Naive thymus-derived CD4-positive, alpha-beta T cell (primary cell): Measurements from ENCODE around the gene ENTPD6. TPM values are rescaled to one million over a fixed set of nuclear protein-coding genes. Genes with fewer than 3 reads are reported as not detected.
A peak's percentile ranks its signal among the peaks of the same experiment; 100 is the strongest.

ENCODE experiments used
- ATAC-seq: fragments of 150-1000 bp; cut with Tn5 transposase; 2 replicates; pipeline ENCODE4 v1.10.0; 2021; ENCODE audit warnings: mild to moderate bottlenecking, moderate library complexity
- CTCF ChIA-PET: fragments of 350-600 bp; sonication (Branson Sonifier 250); formaldehyde crosslinking; loops from one replicate; lab custom pipeline; 2021; ENCODE audit warnings: antibody characterized with exemption; lab: Charles Lee
- POLR2A ChIA-PET: fragments of 350-600 bp; sonication (Branson Sonifier 250); formaldehyde crosslinking; loops from one replicate; lab custom pipeline; 2021; ENCODE audit warnings: antibody characterized with exemption, inconsistent platforms; lab: Charles Lee
- DNase-seq, 9 donors: peaks; one replicate each; pipeline versions ENCODE4 v3.0.0 to v3.0.0-alpha.2; 2020 to 2022; ENCODE audit warnings: mixed read lengths in 1 of 9
- H3K27ac ChIP-seq: one replicate; pipeline ENCODE4 v1.7.0; 2013; ENCODE audit warnings: mild to moderate bottlenecking, low read depth, low read length, moderate library complexity
- H3K27me3 ChIP-seq, 2 donors: one replicate each; pipeline ENCODE4 v1.7.0; 2013; ENCODE audit warnings: low read length in 2 of 2, mild to moderate bottlenecking in 2 of 2, moderate library complexity in 2 of 2; ENCODE audit not compliant: control insufficient read depth in 2 of 2, insufficient read depth in 2 of 2
- H3K36me3 ChIP-seq, 3 experiments: 1 replicate in 2 of 3; 2 replicates in 1 of 3; pipeline ENCODE4 v1.7.0; 2013; ENCODE audit warnings: low read length in 3 of 3, mild to moderate bottlenecking in 3 of 3, moderate library complexity in 1 of 3; ENCODE audit not compliant: insufficient read depth in 3 of 3, control insufficient read depth in 2 of 3
- H3K4me1 ChIP-seq, 2 donors: one replicate each; pipeline ENCODE4 v1.7.0; 2013; ENCODE audit warnings: low read length in 2 of 2, mild to moderate bottlenecking in 2 of 2, moderate library complexity in 1 of 2; ENCODE audit not compliant: control insufficient read depth in 2 of 2, insufficient read depth in 2 of 2
- H3K4me3 ChIP-seq: 2 replicates; pipeline ENCODE4 v1.7.0; 2013; ENCODE audit warnings: mild to moderate bottlenecking, low read length
- H3K9me3 ChIP-seq, 3 experiments: 1 replicate in 2 of 3; 2 replicates in 1 of 3; pipeline ENCODE4 v1.7.0; 2013; ENCODE audit warnings: low read length in 3 of 3; ENCODE audit not compliant: control insufficient read depth in 2 of 3
- H3K27ac Mint-ChIP-seq, 9 donors: one replicate each; pipeline ENCODE4 v1.8.0; 2020 to 2022; ENCODE audit warnings: mixed read lengths in 9 of 9, mild to moderate bottlenecking in 8 of 9, moderate library complexity in 5 of 9, inconsistent platforms in 2 of 9
- H3K27me3 Mint-ChIP-seq, 5 donors: one replicate each; pipeline ENCODE4 v1.8.0; 2021 to 2022; ENCODE audit warnings: mixed read lengths in 5 of 5, mild to moderate bottlenecking in 1 of 5
- H3K36me3 Mint-ChIP-seq, 5 donors: one replicate each; pipeline ENCODE4 v1.8.0; 2020 to 2022; ENCODE audit warnings: mixed read lengths in 5 of 5, mild to moderate bottlenecking in 3 of 5, inconsistent platforms in 1 of 5
- H3K4me1 Mint-ChIP-seq, 7 donors: one replicate each; pipeline ENCODE4 v1.8.0; 2020 to 2022; ENCODE audit warnings: mixed read lengths in 7 of 7, mild to moderate bottlenecking in 3 of 7, inconsistent platforms in 1 of 7
- H3K4me3 Mint-ChIP-seq, 10 donors: one replicate each; pipeline ENCODE4 v1.8.0; 2020 to 2022; ENCODE audit warnings: mild to moderate bottlenecking in 10 of 10, mixed read lengths in 10 of 10, moderate library complexity in 6 of 10, inconsistent platforms in 2 of 10
- H3K9me3 Mint-ChIP-seq, 11 donors: one replicate each; pipeline ENCODE4 v1.8.0; 2020 to 2022; ENCODE audit warnings: mixed read lengths in 11 of 11, mild to moderate bottlenecking in 4 of 11, inconsistent platforms in 1 of 11, moderate library complexity in 1 of 11
- intact Hi-C, 2 donors: fragments of 100-400 bp; cut with micrococcal nuclease; formaldehyde crosslinking; loops; one replicate each; pipeline ENCODE4 v1.15.1; 2023
- polyA plus RNA-seq, 2 donors: library from polyadenylated mRNA; unstranded; fragments of 300-500 nt; fragmentation: Illumina TruSeq; gene quantifications; one replicate each; pipeline ENCODE4 v1.2.3, GENCODE V29; 2021
- total RNA-seq, 6 experiments: library from RNA in 5 of 6; stranded (reverse) in 5 of 6; gene quantifications; 1 replicate in 5 of 6; 2 replicates in 1 of 6; pipeline ENCODE4 v1.2.3 and lab custom pipeline; 2021 to 2026

The ENTPD6 gene
- total and polyA plus RNA-seq, 7 experiments from 2014 or later, result 41.1 to 108 (median 68.6) TPM

DNA sequence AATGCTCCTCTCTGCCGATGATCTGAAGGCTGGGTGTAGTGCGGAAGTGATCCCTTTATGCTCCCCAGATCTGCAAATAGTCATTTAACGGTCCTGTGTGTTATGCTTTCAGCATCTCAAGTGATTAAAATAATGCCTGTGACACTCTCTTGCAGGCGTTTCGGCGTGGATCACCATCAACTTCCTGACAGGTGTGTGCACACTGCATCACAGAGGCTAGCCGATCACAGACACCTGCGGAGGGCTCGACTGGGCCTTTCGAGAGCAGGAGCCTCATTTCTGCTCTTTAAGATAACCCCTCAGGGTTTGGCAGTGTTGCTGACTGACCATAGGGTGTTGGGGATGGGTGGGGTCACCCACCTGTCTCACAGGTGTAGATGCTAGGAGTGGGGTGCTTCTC lies 20.0 kb downstream of the ENTPD6 start:
- Mint-ChIP-seq H3K9me3 (no peaks in the 10 kb centered on the region), H3K4me1 (no peaks in the 10 kb centered on the region), H3K27me3 (no peaks in the 10 kb centered on the region), H3K36me3 (peaks cover 4 to 34% (median 9%) of the 10 kb centered on the region in 5 donors), H3K4me3 (no peak overlapping the region), H3K27ac (no peak overlapping the region)
- peaks cover 0 to 93% (median 9%) of the 10 kb centered on the region in 3 experiments for H3K36me3 ChIP-seq
- ChIA-PET CTCF (no interaction called here), POLR2A (no interaction called here)
- intact Hi-C loops, result no loop called here
- no peaks in the 10 kb centered on the region for H3K9me3 ChIP-seq
- H3K4me3 ChIP-seq, result no peak overlapping the region
- no peak for ATAC-seq
- H3K27ac ChIP-seq, result no peak overlapping the region
- no peaks in the 10 kb centered on the region for H3K4me1 ChIP-seq
- H3K27me3 ChIP-seq, result no peaks in the 10 kb centered on the region
- no peak for DNase-seq

DNA sequence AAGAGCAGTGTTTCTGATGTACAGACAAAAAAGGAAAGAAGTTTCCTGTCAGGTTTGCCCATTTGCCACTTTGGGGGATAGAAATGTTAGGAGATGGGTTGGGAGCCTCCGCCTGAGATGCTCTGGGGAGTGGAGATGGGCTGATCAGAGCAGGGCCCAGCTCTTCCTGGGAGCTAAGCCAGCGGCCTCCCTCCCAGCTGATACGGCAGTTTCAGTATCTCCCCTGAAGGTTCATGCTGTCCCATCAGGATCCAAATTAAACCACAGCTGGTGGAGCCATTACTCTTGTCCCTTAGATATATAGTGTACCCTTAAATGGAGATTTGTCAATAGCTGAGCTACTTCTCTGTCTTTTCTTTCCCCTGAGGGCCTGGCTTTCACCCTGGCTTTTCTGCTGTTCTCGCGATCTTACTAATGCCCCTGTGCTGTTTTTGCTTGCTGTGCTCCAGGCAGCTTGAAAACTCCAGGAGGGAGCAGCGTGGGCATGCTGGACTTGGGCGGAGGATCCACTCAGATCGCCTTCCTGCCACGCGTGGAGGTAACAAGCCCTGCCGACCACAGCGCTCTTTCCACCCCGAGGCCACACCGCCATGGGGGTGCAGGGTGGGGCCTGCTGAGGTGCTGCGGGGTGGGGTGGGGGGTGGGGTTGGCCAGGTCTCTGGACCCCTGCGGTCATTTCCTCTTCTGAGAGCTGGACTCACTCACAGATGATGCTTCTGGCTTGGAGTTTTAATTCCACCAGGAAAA lies 20.9 kb downstream of the ENTPD6 start:
- Histone ChIP-seq H3K4me3 (no peak overlapping the region), H3K4me1 (no peaks in the 10 kb centered on the region), H3K27me3 (no peaks in the 10 kb centered on the region), H3K9me3 (no peaks in the 10 kb centered on the region), H3K36me3 (peaks cover 0 to 93% (median 9%) of the 10 kb centered on the region in 3 experiments), H3K27ac (no peak overlapping the region)
- Mint-ChIP-seq H3K36me3 (peaks cover 4 to 31% (median 8%) of the 10 kb centered on the region in 5 donors), H3K9me3 (no peaks in the 10 kb centered on the region), H3K4me1 (no peaks in the 10 kb centered on the region), H3K27me3 (no peaks in the 10 kb centered on the region), H3K27ac (no peak overlapping the region), H3K4me3 (no peak overlapping the region)
- DNase-seq, result no peak
- no peak for ATAC-seq
- POLR2A ChIA-PET, result no interaction called here
- CTCF ChIA-PET, result no interaction called here
- intact Hi-C loops, result no loop called here

- Mint-ChIP-seq H3K4me3 (no peak overlapping the region), H3K9me3 (no peaks in the 10 kb centered on the region), H3K27me3 (no peaks in the 10 kb centered on the region), H3K4me1 (no peaks in the 10 kb centered on the region), H3K36me3 (peaks cover 0 to 21% (median 4%) of the 10 kb centered on the region in 5 donors), H3K27ac (peak overlapping the region in 1 of 9 donors; percentile 65)
- Histone ChIP-seq H3K4me1 (no peaks in the 10 kb centered on the region), H3K9me3 (no peaks in the 10 kb centered on the region), H3K36me3 (peaks cover 0 to 92% (median under 1%) of the 10 kb centered on the region in 3 experiments), H3K27me3 (no peaks in the 10 kb centered on the region), H3K27ac (no peak overlapping the region), H3K4me3 (no peak overlapping the region)
- no peak for ATAC-seq
- DNase-seq, result no peak
- CTCF ChIA-PET, result no interaction called here
- POLR2A ChIA-PET, result interaction anchor here (1.6 kb wide), 1 partner anchor 224 kb away, joined by 5 read pairs; no protein-coding TSS in a partner anchor
- intact Hi-C loops, result no loop called here
Measured at GRCh38 chr20:25217161-25218108, 21.9 kb downstream of the ENTPD6 start.

GRCh38 chr20:25218109-25218486 lies 22.6 kb downstream of the ENTPD6 start:
- Histone ChIP-seq H3K36me3 (peaks cover 0 to 88% (median 0%) of the 10 kb centered on the region in 3 experiments), H3K4me3 (no peak overlapping the region), H3K4me1 (no peaks in the 10 kb centered on the region), H3K27me3 (no peaks in the 10 kb centered on the region), H3K9me3 (no peaks in the 10 kb centered on the region), H3K27ac (no peak overlapping the region)
- no peak overlapping the region for H3K27ac Mint-ChIP-seq
- no peak for ATAC-seq
- peaks cover 0 to 21% (median 4%) of the 10 kb centered on the region in 5 donors for H3K36me3 Mint-ChIP-seq
- H3K9me3 Mint-ChIP-seq, result no peaks in the 10 kb centered on the region
- ChIA-PET POLR2A (interaction anchor here (1.6 kb wide), 1 partner anchor 225 kb away, joined by 5 read pairs; no protein-coding TSS in a partner anchor), CTCF (no interaction called here)
- peaks cover 0 to under 1% (median 0%) of the 10 kb centered on the region in 7 donors for H3K4me1 Mint-ChIP-seq
- H3K4me3 Mint-ChIP-seq, result no peak overlapping the region
- H3K27me3 Mint-ChIP-seq, result no peaks in the 10 kb centered on the region
- intact Hi-C loops, result no loop called here
- no peak for DNase-seq

GRCh38 chr20:25218492-25218891 lies 23.0 kb downstream of the ENTPD6 start:
- H3K27ac Mint-ChIP-seq, result no peak overlapping the region
- ChIA-PET POLR2A (interaction anchor here (1.6 kb wide), 1 partner anchor 225 kb away, joined by 5 read pairs; no protein-coding TSS in a partner anchor), CTCF (no interaction called here)
- Histone ChIP-seq H3K4me3 (no peak overlapping the region), H3K4me1 (no peaks in the 10 kb centered on the region), H3K36me3 (peaks cover 0 to 84% (median 0%) of the 10 kb centered on the region in 3 experiments), H3K9me3 (no peaks in the 10 kb centered on the region), H3K27me3 (no peaks in the 10 kb centered on the region), H3K27ac (no peak overlapping the region)
- ATAC-seq (no peak), DNase-seq (no peak)
- H3K4me1 Mint-ChIP-seq, result peaks cover 0 to 3% (median 0%) of the 10 kb centered on the region in 7 donors
- H3K9me3 Mint-ChIP-seq, result no peaks in the 10 kb centered on the region
- H3K36me3 Mint-ChIP-seq, result peaks cover 0 to 21% (median 4%) of the 10 kb centered on the region in 5 donors
- no peak overlapping the region for H3K4me3 Mint-ChIP-seq
- intact Hi-C loops, result no loop called here
- no peaks in the 10 kb centered on the region for H3K27me3 Mint-ChIP-seq

GRCh38 chr20:25219365-25219764 lies 23.9 kb downstream of the ENTPD6 start:
- Mint-ChIP-seq H3K27ac (no peak overlapping the region), H3K9me3 (no peaks in the 10 kb centered on the region), H3K4me3 (no peak overlapping the region), H3K36me3 (peaks cover 0 to 23% (median 4%) of the 10 kb centered on the region in 5 donors), H3K4me1 (peaks cover 0 to 3% (median 0%) of the 10 kb centered on the region in 7 donors), H3K27me3 (no peaks in the 10 kb centered on the region)
- DNase-seq (no peak), ATAC-seq (no peak)
- Histone ChIP-seq H3K4me3 (no peak overlapping the region), H3K36me3 (peaks cover 0 to 77% (median 0%) of the 10 kb centered on the region in 3 experiments), H3K4me1 (no peaks in the 10 kb centered on the region), H3K9me3 (no peaks in the 10 kb centered on the region), H3K27me3 (no peaks in the 10 kb centered on the region), H3K27ac (no peak overlapping the region)
- intact Hi-C loops, result no loop called here
- CTCF ChIA-PET, result interaction anchor here (0.7 kb wide), 1 partner anchor 18 kb away, joined by 3 read pairs; no protein-coding TSS in a partner anchor
- POLR2A ChIA-PET, result interaction anchor here (1.6 kb wide), 1 partner anchor 226 kb away, joined by 5 read pairs; no protein-coding TSS in a partner anchor
